Kidney (tissue), 14 donors: ENCODE data around the gene WDR74. TPM values are rescaled to one million over a fixed set of nuclear protein-coding genes. Genes with fewer than 3 reads are reported as not detected.

Experiments used
- DNase-seq, 5 donors: peaks; one replicate each; pipeline ENCODE4 v3.0.0-alpha.2; 2013 to 2020
- FAIRE-seq: peaks from 2 replicates; lab custom pipeline; 2012; peaks lifted over from hg19 to GRCh38; lab: Jason Lieb, UNC
- H3K27ac ChIP-seq, 2 donors: one replicate each; pipeline ENCODE4 v1.7.0; 2013; ENCODE audit warnings: low read depth in 2 of 2, low read length in 2 of 2, inconsistent platforms in 1 of 2
- H3K27me3 ChIP-seq: one replicate; pipeline ENCODE4 v1.7.1; 2013; ENCODE audit warnings: low read length, inconsistent platforms; ENCODE audit not compliant: control insufficient read depth, insufficient read depth
- H3K36me3 ChIP-seq, 3 donors: one replicate each; pipeline versions ENCODE4 v1.7.0 to v1.7.1; 2013; ENCODE audit warnings: low read length in 3 of 3, control low read depth in 1 of 3, inconsistent platforms in 1 of 3; ENCODE audit not compliant: insufficient read depth in 3 of 3, control insufficient read depth in 2 of 3
- H3K4me1 ChIP-seq, 3 donors: one replicate each; pipeline versions ENCODE4 v1.7.0 to v1.7.1; 2013; ENCODE audit warnings: low read length in 3 of 3, inconsistent platforms in 1 of 3, low read depth in 1 of 3; ENCODE audit not compliant: control insufficient read depth in 2 of 3, insufficient read depth in 2 of 3
- H3K4me3 ChIP-seq, 3 donors: one replicate each; pipeline versions ENCODE4 v1.7.0 to v1.8.1; 2013; ENCODE audit warnings: low read length in 3 of 3, control low read depth in 1 of 3, inconsistent platforms in 1 of 3
- H3K9ac ChIP-seq, 3 donors: one replicate each; pipeline versions ENCODE4 v1.7.0 to v1.7.1; 2013; ENCODE audit warnings: low read length in 3 of 3, control low read depth in 1 of 3, inconsistent platforms in 1 of 3
- H3K9me3 ChIP-seq, 3 donors: one replicate each; pipeline versions ENCODE4 v1.7.0 to v1.7.1; 2013; ENCODE audit warnings: low read length in 3 of 3, control low read depth in 1 of 3, inconsistent platforms in 1 of 3; ENCODE audit not compliant: control insufficient read depth in 2 of 3, insufficient read depth in 1 of 3
- CTCF ChIP-seq: IDR thresholded peaks from 3 replicates; pipeline ENCODE4 v1.5.1; 2012; ENCODE audit warnings: mild to moderate bottlenecking, moderate library complexity, borderline replicate concordance; ENCODE audit not compliant: insufficient read depth; ENCODE audit errors: extremely low read depth
- intact Hi-C: fragments of 100-400 bp; cut with DNase I; formaldehyde crosslinking; loops from one replicate; pipeline ENCODE4 v1.11.1; 2022
- polyA plus RNA-seq: library from polyadenylated mRNA; stranded (reverse); fragments of 350-450 nt; fragmentation: Illumina TruSeq; extraction: RNeasy Lipid Tissue Mini Kit (QIAGEN cat#74804); gene quantifications from one replicate; pipeline ENCODE4 v1.2.3, GENCODE V29; 2014; ENCODE audit warnings: low read depth, low replicate concordance; ENCODE audit not compliant: insufficient read depth
- total RNA-seq: library from RNA; stranded (reverse); fragmentation: NEBNext Ultra II Directional; extraction: Animal tissue kit (Norgen Biotek cat#: 25700); gene quantifications from one replicate; pipeline ENCODE4 v1.2.1, GENCODE V29; 2021
- donor health status: control.
- donor health status: control.
- donor health status: control.
- donor health status: control.
- donor health status: control.
- donor health status: DM: yes; HTN: yes; CAD: no.
- donor health status: Normal renal cell carcinoma (clear cell type).

The WDR74 gene
- total and polyA plus RNA-seq, 2 donors from 2014 or later = 38.5 to 48.9 TPM

GRCh38 chr11:62885137-62885750 lies 45.9 kb upstream of the WDR74 start:
- no peak for TF ChIP-seq CTCF
- no peak for FAIRE-seq
- no peak for DNase-seq
- Histone ChIP-seq H3K9me3 (no peaks in the 10 kb centered on the region), H3K27ac (peak overlapping the region in 1 of 2 donors; percentile 18), H3K4me3 (peak overlapping the region in 2 of 3 donors; percentile 4 to 37), H3K27me3 (no peaks in the 10 kb centered on the region), H3K4me1 (peaks cover 4 to 44% (median 36%) of the 10 kb centered on the region in 3 donors), H3K36me3 (peaks cover 24 to 70% (median 44%) of the 10 kb centered on the region in 3 donors), H3K9ac (peak overlapping the region in 1 of 3 donors; percentile 7)
- intact Hi-C loops = no loop called here

GRCh38 chr11:62883673-62884072 lies 44.3 kb upstream of the WDR74 start:
- FAIRE-seq (no peak), DNase-seq (no peak)
- intact Hi-C loops = no loop called here
- Histone ChIP-seq H3K36me3 (peaks cover 22 to 63% (median 44%) of the 10 kb centered on the region in 3 donors), H3K9ac (peak overlapping the region in 2 of 3 donors; percentile 57 to 100), H3K9me3 (no peaks in the 10 kb centered on the region), H3K27me3 (no peaks in the 10 kb centered on the region), H3K4me1 (peaks cover 5 to 48% (median 37%) of the 10 kb centered on the region in 3 donors), H3K4me3 (peak overlapping the region in 2 of 3 donors; percentile 89 to 100), H3K27ac (peak overlapping the region; percentile 97 to 100)
- TF ChIP-seq CTCF = no peak

- peak overlapping the region; percentile 97 to 100 for H3K27ac ChIP-seq
- H3K9me3 ChIP-seq = no peaks in the 10 kb centered on the region
- H3K9ac ChIP-seq = peak overlapping the region; percentile 14 to 100 (median 57)
- no peak for FAIRE-seq
- H3K36me3 ChIP-seq = peaks cover 22 to 56% (median 38%) of the 10 kb centered on the region in 3 donors
- no peak for DNase-seq
- H3K4me3 ChIP-seq = peak overlapping the region; percentile 23 to 100 (median 89)
- H3K4me1 ChIP-seq = peaks cover 5 to 43% (median 31%) of the 10 kb centered on the region in 3 donors
- no peaks in the 10 kb centered on the region for H3K27me3 ChIP-seq
- intact Hi-C loops = no loop called here
- no peak for TF ChIP-seq CTCF
Observed at GRCh38 chr11:62882788-62883501, 43.6 kb upstream of the WDR74 start.
